DND-41 (cell line): ENCODE data around the gene RAD18.

Source experiments
- CTCF ChIP-seq: IDR thresholded peaks from 2 replicates; pipeline ENCODE4 v1.5.1; 2012; ENCODE audit warnings: borderline replicate concordance, low read length, moderate library complexity, mild to moderate bottlenecking; ENCODE audit not compliant: poor library complexity, severe bottlenecking; ENCODE audit errors: extremely low read depth
- EZH2 ChIP-seq: IDR thresholded peaks from 3 replicates; pipeline ENCODE4 v1.6.1; 2012; ENCODE audit warnings: borderline replicate concordance, low read depth, mild to moderate bottlenecking, moderate library complexity, low read length, inconsistent platforms; ENCODE audit not compliant: severe bottlenecking

GRCh38 chr3:8942115-8942514 is 21.2 kb downstream of the RAD18 start:
- TF ChIP-seq CTCF: no peak
- no peak for TF ChIP-seq EZH2
